ENCODE data around the gene SLC22A17.

Gene SLC22A17

GRCh38 chr14:23360496-23360895 is 7.8 kb upstream of the SLC22A17 start:
- no peak for DNase-seq

GRCh38 chr14:23359722-23360447 is 7.2 kb upstream of the SLC22A17 start:
- DNase-seq: no peak

GRCh38 chr14:23359167-23359626 is 6.5 kb upstream of the SLC22A17 start:
- no peak for DNase-seq

- no peak for DNase-seq
Measured at GRCh38 chr14:23358553-23359166, 6.0 kb upstream of the SLC22A17 start.

GRCh38 chr14:23358042-23358441 is 5.4 kb upstream of the SLC22A17 start:
- no peak for DNase-seq

- DNase-seq: no peak
Measured at GRCh38 chr14:23357261-23357660, 4.6 kb upstream of the SLC22A17 start.

- no peak for DNase-seq
Measured at GRCh38 chr14:23356662-23357061, 4.0 kb upstream of the SLC22A17 start.

GRCh38 chr14:23355871-23356435 is 3.3 kb upstream of the SLC22A17 start:
- no peak for DNase-seq

GRCh38 chr14:23354990-23355389 is 2.3 kb upstream of the SLC22A17 start:
- DNase-seq: no peak

- no peak for DNase-seq
Measured at GRCh38 chr14:23353433-23353780, 720 bp upstream of the SLC22A17 start.

- DNase-seq: no peak
Measured at GRCh38 chr14:23351681-23352505, 794 bp downstream of the SLC22A17 start.

- no peak for DNase-seq
Measured at GRCh38 chr14:23349156-23349845, 3.4 kb downstream of the SLC22A17 start.

- no peak for DNase-seq
Measured at GRCh38 chr14:23348297-23348655, 4.4 kb downstream of the SLC22A17 start.

GRCh38 chr14:23347406-23348296 is 5.0 kb downstream of the SLC22A17 start:
- DNase-seq: no peak

- no peak for DNase-seq
Measured at GRCh38 chr14:23346693-23347405, 5.8 kb downstream of the SLC22A17 start.

- DNase-seq: no peak
Measured at GRCh38 chr14:23345987-23346692, 6.5 kb downstream of the SLC22A17 start.

GRCh38 chr14:23344481-23344880 is 8.2 kb downstream of the SLC22A17 start:
- DNase-seq: no peak

- peak in 1 of 2 experiments; percentile 15 for DNase-seq
Measured at GRCh38 chr14:23339506-23340268, 13.0 kb downstream of the SLC22A17 start.

GRCh38 chr14:23335623-23336022 is 17.1 kb downstream of the SLC22A17 start:
- DNase-seq: no peak

Measured in SW 1271 (cell line).